GM10248 (cell line): ENCODE measurements around the gene VAC14.

Experiments used
- CTCF ChIA-PET: fragments of 300-600 bp; sonication (Branson Sonifier 250); formaldehyde crosslinking; extraction: SDS; loops from one replicate; lab custom pipeline; 2021; ENCODE audit warnings: antibody characterized with exemption; lab: Yijun Ruan, JAX
- POLR2A ChIA-PET: fragments of 350-650 bp; sonication (Branson Sonifier 250); formaldehyde crosslinking; extraction: SDS; loops from one replicate; lab custom pipeline; 2020; ENCODE audit warnings: antibody characterized with exemption; lab: Yijun Ruan, JAX
- DNase-seq: peaks from one replicate; pipeline ENCODE4 v3.0.0; 2012; ENCODE audit errors: extremely low spot score
- TF ChIP-seq, protein P1 (sequence below): IDR thresholded peaks from 2 replicates; pipeline ENCODE4 v1.5.1; 2012; ENCODE audit warnings: mild to moderate bottlenecking, low read depth; ENCODE audit errors: extremely low read depth, missing control alignments, control extremely low read depth

VAC14 gene

DNA sequence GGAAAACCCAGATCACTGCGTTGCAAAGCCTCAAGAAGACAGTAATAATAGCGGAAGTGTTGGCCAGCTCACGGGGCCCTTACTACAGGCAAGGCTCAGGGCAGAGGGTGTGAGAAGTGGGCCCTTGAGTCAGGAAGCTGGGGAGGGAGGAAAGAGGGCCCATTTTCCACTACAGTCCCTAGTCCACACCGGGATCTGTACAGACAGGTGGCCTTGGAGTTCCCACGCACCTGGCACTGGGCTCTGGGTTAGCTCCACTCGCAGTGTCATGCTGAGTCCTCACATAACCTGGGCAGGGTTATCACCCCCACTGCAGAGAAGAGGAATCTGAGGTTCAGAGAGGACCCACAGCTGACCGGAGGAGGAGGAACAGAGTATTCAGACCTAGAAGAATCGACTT, 98.3 kb downstream of the VAC14 start:
- DNase-seq: no peak
- POLR2A ChIA-PET: no interaction called here
- CTCF ChIA-PET: no interaction called here
- TF ChIP-seq, protein P1, sequence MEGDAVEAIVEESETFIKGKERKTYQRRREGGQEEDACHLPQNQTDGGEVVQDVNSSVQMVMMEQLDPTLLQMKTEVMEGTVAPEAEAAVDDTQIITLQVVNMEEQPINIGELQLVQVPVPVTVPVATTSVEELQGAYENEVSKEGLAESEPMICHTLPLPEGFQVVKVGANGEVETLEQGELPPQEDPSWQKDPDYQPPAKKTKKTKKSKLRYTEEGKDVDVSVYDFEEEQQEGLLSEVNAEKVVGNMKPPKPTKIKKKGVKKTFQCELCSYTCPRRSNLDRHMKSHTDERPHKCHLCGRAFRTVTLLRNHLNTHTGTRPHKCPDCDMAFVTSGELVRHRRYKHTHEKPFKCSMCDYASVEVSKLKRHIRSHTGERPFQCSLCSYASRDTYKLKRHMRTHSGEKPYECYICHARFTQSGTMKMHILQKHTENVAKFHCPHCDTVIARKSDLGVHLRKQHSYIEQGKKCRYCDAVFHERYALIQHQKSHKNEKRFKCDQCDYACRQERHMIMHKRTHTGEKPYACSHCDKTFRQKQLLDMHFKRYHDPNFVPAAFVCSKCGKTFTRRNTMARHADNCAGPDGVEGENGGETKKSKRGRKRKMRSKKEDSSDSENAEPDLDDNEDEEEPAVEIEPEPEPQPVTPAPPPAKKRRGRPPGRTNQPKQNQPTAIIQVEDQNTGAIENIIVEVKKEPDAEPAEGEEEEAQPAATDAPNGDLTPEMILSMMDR: no peak

DNA sequence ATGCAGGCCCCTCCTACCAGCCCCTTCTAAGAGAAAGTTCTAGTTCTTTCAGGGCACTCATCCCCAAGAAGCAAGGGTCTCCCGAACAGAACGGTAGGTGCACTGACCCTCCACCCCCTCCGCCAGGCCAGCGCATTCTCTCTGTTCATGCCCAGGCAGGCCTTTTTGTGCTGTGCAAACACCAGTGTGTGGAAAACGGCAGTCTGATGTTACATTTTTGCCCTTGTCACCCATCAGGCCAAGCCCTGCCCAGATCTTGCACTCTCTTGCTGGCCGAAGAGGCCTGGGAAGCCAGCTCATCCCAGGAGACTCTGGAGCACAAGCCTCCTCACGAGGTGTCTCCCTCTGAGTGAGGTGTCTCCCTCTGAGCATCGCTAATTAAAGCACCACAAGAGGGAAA, 99.0 kb downstream of the VAC14 start:
- TF ChIP-seq, protein P1: no peak
- CTCF ChIA-PET: no interaction called here
- DNase-seq: no peak
- POLR2A ChIA-PET: no interaction called here

DNA sequence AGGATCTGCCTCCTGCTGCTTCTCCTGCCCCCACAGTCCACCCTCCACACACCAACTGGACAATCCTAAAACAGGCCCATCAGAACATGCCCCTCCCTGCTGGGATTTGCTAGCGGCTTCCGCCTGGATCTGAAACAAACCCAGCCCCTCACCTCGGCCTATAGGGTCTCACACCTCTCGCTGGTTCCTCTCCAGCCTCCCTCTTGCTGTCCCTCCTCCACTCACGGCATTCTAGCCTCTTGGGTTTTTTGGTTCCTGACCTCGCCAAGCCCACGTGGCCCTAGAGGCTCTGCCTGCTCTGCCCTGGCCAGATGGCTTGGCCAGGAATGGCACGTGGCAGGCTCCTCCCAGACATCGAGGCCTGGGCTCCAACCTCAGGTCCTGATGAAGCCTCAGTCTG, 99.4 kb downstream of the VAC14 start:
- ChIA-PET CTCF (no interaction called here), POLR2A (no interaction called here)
- no peak for DNase-seq
- TF ChIP-seq, protein P1: no peak

DNA sequence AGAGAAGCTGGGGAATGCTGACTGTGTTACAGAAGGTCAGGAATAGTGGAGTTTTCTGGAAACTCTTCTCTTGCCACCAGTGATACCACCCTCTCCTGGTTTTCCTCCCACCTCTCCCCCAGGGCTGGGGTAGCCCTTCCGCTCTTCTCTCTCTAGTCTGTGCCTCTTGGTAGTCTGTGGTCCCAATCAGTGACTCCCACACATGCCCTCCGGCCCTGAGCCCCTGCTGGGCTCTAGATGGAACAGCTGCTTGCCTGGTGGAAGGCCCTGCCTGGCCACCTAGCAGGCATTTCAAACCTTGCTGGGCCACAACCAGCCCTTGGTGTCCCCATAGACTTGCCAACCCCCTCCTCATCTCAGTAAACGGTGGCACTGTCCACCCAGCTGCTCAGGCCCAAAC, 99.9 kb downstream of the VAC14 start:
- POLR2A ChIA-PET: no interaction called here
- TF ChIP-seq, protein P1: no peak
- CTCF ChIA-PET: no interaction called here
- DNase-seq: no peak

DNA sequence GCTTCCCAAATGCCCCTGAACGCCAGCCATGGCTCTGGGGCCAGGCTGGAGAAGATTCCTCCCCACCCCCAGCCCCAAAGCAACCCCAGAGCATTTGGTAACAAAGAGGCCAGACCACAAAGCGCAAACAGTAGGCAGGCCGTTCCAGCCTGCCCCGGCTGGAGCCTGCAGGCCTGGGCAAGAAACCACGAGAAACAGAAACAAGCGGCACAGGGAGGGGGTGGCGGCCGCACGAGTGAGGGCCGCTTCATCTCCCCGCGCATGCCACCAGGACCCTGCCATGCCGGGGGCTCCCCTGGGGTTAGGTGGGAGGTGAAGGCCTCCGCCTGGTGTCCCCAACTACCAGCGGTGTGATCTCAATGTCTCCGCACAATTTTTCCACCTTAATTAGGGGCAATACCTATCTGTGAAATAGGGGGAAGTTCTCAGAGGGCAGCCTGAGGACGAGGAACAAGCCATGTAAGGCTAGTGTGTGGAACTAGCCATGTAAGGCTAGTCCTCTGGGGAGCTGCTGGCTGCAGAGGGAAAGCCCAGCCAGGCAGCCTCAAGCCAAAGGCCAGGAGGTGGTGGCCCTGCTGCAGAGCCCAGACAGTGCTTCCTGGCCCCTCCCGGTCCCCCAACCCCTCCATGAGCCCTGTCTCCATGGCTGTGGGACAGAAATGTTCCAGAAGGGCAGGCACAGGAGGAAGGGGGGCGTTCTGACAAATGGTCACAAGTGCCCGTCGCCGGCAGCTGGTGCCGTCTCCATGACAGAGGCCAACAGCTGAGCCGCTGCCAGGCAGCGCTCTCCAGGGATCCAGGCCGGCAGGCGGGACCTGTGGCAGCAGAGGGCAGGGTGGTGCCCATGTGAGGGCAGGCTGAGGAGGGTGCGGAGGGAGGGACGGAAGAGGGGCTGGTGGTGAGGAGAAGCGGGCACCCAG, 100.6 kb downstream of the VAC14 start:
- TF ChIP-seq, protein P1: no peak
- DNase-seq: no peak
- CTCF ChIA-PET: interaction anchor here (1.4 kb wide), 1 partner anchor 71 kb away, joined by 4 read pairs; no protein-coding TSS in a partner anchor
- POLR2A ChIA-PET: no interaction called here

DNA sequence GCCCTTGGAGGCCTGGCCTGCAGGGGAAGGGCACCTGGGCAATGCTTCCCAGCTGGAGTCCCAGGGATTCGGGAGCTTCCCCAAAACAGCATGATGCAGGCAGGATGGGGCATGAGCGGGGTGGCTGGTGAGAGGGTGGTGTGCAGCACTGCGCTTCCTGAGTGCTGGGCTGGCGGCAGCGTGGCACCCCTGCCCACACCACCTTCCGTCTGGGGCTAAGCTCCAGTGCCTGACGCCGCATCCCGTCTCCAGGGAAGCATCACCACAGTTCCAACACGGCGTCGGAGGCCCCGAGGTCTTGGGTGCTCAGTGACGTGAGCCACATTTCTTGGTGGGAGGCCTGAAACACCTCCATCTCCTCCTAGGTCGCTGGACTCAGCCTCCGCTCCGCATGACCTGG, 101.3 kb downstream of the VAC14 start:
- TF ChIP-seq, protein P1: no peak
- no peak for DNase-seq
- ChIA-PET POLR2A (no interaction called here), CTCF (interaction anchor here (1.4 kb wide), 1 partner anchor 71 kb away, joined by 4 read pairs; no protein-coding TSS in a partner anchor)
